Measurements from ENCODE around the gene GUCY2C. TPM values are rescaled to one million over a fixed set of nuclear protein-coding genes. Genes with fewer than 3 reads are reported as not detected.

Gene GUCY2C
- total RNA-seq, 1 donor from 2014 or later, result not detected

DNA sequence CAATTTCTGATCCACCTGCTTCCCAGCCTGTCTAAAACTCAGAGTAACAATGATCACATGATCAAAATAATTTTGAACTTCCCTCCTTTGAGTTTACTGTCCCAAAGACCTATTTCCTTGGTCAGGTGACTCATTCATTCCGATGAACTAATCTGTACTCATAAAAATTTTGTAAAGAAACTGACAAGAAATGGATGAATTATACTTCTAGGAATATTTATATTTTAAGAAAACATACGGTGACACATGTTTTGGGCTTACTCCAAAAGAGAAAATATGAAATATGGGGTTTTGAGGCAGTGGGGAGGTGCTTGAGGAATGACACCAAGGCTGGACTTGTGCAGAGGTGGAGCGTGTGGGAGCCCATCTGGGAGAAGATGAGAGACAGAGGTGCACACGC is 42.0 kb downstream of the GUCY2C start:
- no peak for DNase-seq (ENCODE audit: low read depth)
- TF ChIP-seq, protein P1, sequence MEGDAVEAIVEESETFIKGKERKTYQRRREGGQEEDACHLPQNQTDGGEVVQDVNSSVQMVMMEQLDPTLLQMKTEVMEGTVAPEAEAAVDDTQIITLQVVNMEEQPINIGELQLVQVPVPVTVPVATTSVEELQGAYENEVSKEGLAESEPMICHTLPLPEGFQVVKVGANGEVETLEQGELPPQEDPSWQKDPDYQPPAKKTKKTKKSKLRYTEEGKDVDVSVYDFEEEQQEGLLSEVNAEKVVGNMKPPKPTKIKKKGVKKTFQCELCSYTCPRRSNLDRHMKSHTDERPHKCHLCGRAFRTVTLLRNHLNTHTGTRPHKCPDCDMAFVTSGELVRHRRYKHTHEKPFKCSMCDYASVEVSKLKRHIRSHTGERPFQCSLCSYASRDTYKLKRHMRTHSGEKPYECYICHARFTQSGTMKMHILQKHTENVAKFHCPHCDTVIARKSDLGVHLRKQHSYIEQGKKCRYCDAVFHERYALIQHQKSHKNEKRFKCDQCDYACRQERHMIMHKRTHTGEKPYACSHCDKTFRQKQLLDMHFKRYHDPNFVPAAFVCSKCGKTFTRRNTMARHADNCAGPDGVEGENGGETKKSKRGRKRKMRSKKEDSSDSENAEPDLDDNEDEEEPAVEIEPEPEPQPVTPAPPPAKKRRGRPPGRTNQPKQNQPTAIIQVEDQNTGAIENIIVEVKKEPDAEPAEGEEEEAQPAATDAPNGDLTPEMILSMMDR (conservative IDR thresholded peaks at IDR 0.05; ENCODE audit: low read depth, low read length), result no peak
- H3K4me3 ChIP-seq (ENCODE audit: low read depth, low read length), result no peak overlapping the region

DNA sequence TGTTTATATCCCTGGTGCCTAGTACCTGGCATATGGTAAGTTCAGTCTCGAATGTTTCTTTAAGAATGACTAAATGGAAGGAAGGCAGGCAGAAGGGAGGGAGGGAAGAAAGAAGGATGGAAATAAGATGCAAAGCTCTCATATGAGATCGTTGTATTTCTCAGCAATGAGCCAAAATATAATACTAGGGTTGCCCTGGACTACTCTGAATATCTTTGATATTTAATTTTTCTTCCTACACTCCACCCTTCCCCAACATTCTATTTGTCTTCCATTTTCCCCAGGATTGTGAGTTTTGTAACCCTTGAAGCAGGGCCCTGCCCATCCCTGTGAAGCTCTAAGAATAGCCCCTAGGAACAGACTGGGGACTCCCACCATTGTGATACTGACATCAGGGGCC is 43.9 kb downstream of the GUCY2C start:
- DNase-seq (ENCODE audit: low read depth), result no peak
- TF ChIP-seq, protein P1 (conservative IDR thresholded peaks at IDR 0.05; ENCODE audit: low read depth, low read length), result no peak
- no peak overlapping the region for H3K4me3 ChIP-seq (ENCODE audit: low read depth, low read length)

DNA sequence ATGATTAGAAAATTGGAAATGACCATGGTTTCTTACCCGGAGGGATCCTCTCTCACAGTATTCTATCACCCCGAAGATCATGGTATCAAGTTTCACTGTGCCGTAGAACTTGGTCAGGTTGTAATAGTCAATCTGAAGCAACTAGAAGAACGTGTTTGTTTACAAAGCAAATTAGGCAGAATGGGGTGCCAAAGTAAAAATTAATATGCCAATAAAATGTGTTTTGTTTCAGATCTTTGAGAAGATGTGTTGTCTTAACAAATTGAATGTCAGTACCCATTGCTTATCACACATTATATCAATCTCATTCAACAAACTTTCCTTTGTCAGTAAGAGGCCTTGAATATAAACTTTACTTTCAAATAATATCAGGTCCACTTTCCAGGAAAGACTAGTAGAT is 45.0 kb downstream of the GUCY2C start:
- no peak overlapping the region for H3K4me3 ChIP-seq (ENCODE audit: low read depth, low read length)
- TF ChIP-seq, protein P1 (conservative IDR thresholded peaks at IDR 0.05; ENCODE audit: low read depth, low read length), result no peak
- DNase-seq (ENCODE audit: low read depth), result no peak

DNA sequence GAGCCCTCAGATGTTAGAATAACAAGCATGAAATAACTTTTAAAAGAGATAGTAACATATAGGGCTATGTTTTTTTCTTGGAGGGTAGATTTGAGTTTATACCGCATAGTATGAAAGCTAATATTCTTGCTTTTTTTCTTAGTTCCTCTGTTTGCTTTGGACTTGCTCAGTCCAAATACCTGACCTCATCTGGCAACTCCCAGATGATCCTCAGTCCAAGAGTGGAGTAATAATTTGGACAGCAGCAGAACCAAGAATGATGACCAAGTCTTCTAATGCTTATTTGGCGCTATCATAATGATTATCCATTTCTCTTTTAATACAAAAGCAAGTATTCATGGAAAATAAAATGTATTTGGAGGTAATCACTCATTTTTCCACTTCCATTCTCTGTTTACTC is 45.6 kb downstream of the GUCY2C start:
- no peak overlapping the region for H3K4me3 ChIP-seq (ENCODE audit: low read depth, low read length)
- TF ChIP-seq, protein P1 (conservative IDR thresholded peaks at IDR 0.05; ENCODE audit: low read depth, low read length), result no peak
- no peak for DNase-seq (ENCODE audit: low read depth)

DNA sequence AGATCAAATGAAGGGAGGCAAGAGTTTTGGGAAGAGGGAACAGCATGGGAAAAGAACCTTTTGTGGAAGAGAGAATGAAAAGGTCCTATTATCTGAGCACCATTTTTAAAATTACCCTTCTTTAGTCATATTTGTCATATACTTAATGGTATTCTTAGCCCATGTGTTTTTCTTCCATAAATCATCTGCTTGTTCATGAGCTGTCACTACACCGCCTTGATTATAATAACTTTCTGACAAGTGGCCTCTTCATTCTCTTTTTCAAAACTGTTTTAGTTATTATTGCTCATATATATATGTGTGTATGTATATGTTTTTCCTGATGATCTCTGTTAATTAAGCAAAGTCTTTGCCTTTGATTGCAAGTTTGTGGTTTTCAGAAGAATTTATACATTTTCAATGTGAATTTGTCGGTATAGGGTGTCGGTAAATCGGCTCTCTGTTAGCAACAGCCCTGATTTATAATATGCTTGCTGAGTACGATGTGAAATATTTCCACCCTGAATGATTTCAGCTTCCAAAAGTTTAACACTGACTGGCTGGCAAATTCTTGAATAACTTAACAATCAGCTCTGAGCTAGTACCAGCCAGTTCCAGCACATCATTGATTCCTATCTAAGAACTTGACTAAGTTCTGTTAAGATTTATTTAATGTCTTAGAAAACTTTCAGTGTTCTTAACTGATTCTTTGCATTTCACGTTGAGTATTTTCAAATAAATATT is 49.2 kb downstream of the GUCY2C start:
- TF ChIP-seq, protein P1 (conservative IDR thresholded peaks at IDR 0.05; ENCODE audit: low read depth, low read length), result no peak
- H3K4me3 ChIP-seq (ENCODE audit: low read depth, low read length), result no peak overlapping the region
- no peak for DNase-seq (ENCODE audit: low read depth)

DNA sequence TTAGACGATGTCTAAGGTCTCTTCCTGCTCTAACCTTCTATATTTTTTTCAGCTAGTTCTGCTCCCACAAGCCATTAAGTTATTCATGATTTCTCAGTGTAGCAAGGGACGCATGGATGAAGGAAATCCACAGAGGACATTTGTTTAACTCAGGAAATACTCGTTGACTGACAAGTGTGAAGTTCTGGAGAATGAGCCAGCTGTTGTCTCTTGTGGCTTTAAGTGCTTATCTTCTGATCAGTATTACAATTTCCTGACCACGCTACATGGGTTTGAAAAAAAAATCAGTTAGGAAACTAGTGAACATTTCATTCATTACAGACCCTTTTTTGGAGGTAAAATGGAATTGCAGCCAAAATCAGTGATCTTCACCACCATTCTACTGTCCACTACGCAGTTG is 53.1 kb downstream of the GUCY2C start:
- no peak for DNase-seq (ENCODE audit: low read depth)
- TF ChIP-seq, protein P1 (conservative IDR thresholded peaks at IDR 0.05; ENCODE audit: low read depth, low read length), result no peak

DNA sequence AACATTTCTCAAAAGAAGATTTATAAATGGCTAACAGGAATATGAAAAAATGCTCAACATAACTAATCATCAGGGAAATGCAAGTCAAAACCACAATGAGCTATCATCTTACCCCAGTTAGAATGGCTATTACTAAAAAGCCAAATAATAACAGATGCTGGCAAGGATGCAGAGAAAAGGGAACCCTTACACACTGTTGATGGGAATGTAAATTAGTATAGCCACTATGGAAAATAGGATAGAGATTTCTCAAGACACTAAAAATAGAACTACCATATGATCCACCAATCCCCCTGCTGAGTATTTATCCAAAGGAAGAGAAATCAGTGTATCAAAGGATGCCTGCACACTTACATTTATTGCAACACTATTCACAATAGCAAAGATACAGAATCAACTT is 58.3 kb downstream of the GUCY2C start:
- DNase-seq (ENCODE audit: low read depth), result no peak
- no peak overlapping the region for H3K4me3 ChIP-seq (ENCODE audit: low read depth, low read length)
- TF ChIP-seq, protein P1 (conservative IDR thresholded peaks at IDR 0.05; ENCODE audit: low read depth, low read length), result no peak

More for the DNA sequence above, 53.1 kb downstream of the GUCY2C start:
- H3K4me3 ChIP-seq (ENCODE audit: low read depth, low read length), result no peak overlapping the region

All from epithelial cell of proximal tubule (primary cell).